Astrocyte (in vitro differentiated cells and primary cell): Measurements from ENCODE around the gene NELFA.

Experiments
- CTCF ChIP-seq: IDR thresholded peaks from 2 replicates; pipeline ENCODE4 v1.5.1; 2011; ENCODE audit warnings: low read depth, mild to moderate bottlenecking, inconsistent platforms, low read length, moderate library complexity; ENCODE audit not compliant: insufficient read depth
- EZH2 ChIP-seq: IDR thresholded peaks from 2 replicates; pipeline ENCODE4 v1.6.1; 2012; ENCODE audit warnings: mild to moderate bottlenecking, low read length, inconsistent platforms; ENCODE audit not compliant: insufficient read depth

DNA sequence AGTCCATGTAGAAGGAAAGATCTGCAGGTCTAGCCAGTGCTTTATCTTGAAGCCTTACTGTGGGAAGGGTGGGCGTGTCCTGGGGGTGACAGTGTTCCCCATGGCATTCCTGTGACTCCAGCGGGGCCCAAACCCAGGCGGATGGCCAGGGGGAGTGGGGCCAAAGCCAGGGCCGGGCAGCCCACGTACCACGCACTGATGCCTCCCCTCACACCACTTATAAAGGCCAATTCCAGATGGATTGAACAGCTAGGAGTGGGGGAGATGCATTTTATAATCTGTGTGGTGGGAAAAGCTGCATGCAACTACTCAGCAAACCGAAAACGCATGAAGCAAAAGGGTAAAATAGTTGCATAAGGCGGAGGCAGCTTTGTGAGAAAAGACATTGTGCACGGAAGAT is 36.4 kb downstream of the NELFA start:
- TF ChIP-seq EZH2 (no peak), CTCF (no peak)
